Activated T-cell treated with anti-CD3 and anti-CD28 coated beads, Interleukin-2, amount 50 U/mL, for 24 hours (primary cell): Measurements from ENCODE around the gene CETN3.
"Not testable (repeated sequence)": the region's sequence is repeated elsewhere in the genome, so short reads cannot be mapped to it uniquely, and the experiment has no call there.

Experiments used
- DNase-seq: peaks from one replicate; pipeline ENCODE4 v3.0.0-alpha.2; 2020
- H3K27ac Mint-ChIP-seq: 2 replicates; pipeline ENCODE4 v1.8.0; 2020; ENCODE audit warnings: mild to moderate bottlenecking, mixed read lengths
- H3K27me3 Mint-ChIP-seq: 2 replicates; pipeline ENCODE4 v1.8.0; 2020; ENCODE audit warnings: mixed read lengths
- H3K36me3 Mint-ChIP-seq: 2 replicates; pipeline ENCODE4 v1.8.0; 2020; ENCODE audit warnings: low read depth, mixed read lengths
- H3K4me1 Mint-ChIP-seq: 2 replicates; pipeline ENCODE4 v1.8.0; 2020; ENCODE audit warnings: low read depth, mixed read lengths
- H3K4me3 Mint-ChIP-seq: 2 replicates; pipeline ENCODE4 v1.8.0; 2020; ENCODE audit warnings: mild to moderate bottlenecking, moderate library complexity, mixed read lengths
- H3K9me3 Mint-ChIP-seq: 2 replicates; pipeline ENCODE4 v1.8.0; 2020; ENCODE audit warnings: mixed read lengths

Gene CETN3

DNA sequence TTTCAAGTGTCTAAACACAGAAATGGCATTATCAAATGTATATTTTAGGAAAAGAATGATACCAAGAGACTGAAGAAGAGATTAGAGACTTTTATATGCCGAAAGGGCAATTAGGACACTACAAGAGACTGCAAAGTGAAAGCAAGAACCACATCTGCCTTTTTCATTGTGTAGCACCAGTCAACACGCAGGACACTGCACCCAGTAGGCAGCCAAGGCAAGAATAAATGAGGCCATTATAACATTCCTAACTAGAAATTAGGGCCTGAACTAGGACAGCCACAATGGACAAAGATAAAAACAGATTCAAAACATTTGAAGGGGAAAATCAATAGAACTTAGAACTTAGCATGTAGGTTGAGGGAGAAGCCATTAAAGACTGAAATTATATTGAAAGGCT lies 10.8 kb downstream of the CETN3 start:
- no peak overlapping the region for H3K4me3 Mint-ChIP-seq
- H3K27ac Mint-ChIP-seq: no peak overlapping the region
- DNase-seq: no peak
- peaks cover 61% of the 10 kb centered on the region for H3K36me3 Mint-ChIP-seq
- no peaks in the 10 kb centered on the region for H3K9me3 Mint-ChIP-seq
- H3K27me3 Mint-ChIP-seq: no peaks in the 10 kb centered on the region
- H3K4me1 Mint-ChIP-seq: peaks cover 9% of the 10 kb centered on the region

- no peaks in the 10 kb centered on the region for H3K9me3 Mint-ChIP-seq
- peaks cover 57% of the 10 kb centered on the region for H3K36me3 Mint-ChIP-seq
- H3K4me1 Mint-ChIP-seq: peaks cover 13% of the 10 kb centered on the region
- H3K27ac Mint-ChIP-seq: no peak overlapping the region
- no peaks in the 10 kb centered on the region for H3K27me3 Mint-ChIP-seq
- no peak overlapping the region for H3K4me3 Mint-ChIP-seq
- DNase-seq: no peak
These were observed 14.6 kb downstream of the CETN3 start for GRCh38 chr5:90395005-90395404.

DNA sequence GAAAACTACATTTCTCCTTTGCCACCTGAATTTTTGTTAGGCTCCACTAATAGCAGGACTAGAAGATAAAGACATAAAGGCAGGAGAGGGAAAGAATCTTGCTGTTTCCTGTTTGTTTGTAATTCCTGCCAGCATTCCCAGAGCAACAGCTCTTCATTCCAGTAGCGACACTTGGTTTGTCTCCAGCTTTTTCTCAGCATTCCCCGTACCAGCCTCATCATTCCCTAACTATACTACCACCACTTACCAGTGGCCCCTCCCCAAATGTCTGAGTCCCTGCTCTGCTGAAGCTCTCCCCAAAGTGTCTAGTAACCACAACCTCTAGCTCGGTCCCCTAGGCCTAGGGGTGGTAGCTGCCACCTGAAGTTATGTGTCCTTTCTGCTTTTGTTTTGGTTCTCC lies 18.6 kb downstream of the CETN3 start:
- no peak for DNase-seq
- Mint-ChIP-seq H3K9me3 (no peaks in the 10 kb centered on the region), H3K4me1 (peaks cover 7% of the 10 kb centered on the region), H3K4me3 (no peak overlapping the region), H3K27ac (no peak overlapping the region), H3K36me3 (peaks cover 27% of the 10 kb centered on the region), H3K27me3 (no peaks in the 10 kb centered on the region)

DNA sequence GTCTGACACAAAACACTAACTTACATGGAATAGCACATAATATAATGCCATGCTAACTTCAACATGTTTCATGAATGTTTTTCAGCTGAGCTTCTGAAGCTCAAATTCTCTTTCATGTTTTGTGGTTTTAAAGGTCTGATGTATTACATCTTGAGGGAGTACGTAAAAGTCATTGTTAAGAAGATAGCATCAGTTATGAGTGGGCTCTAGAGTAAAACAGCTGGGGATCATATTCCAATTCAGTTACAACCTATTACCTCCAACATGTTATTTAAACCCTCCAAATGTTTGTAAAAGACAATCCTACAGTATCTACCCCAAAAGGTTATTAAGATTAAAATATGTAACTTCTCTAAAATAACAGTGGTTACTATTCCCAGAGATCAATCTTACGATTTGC lies 19.2 kb downstream of the CETN3 start:
- Mint-ChIP-seq H3K4me1 (peaks cover 7% of the 10 kb centered on the region), H3K27ac (no peak overlapping the region), H3K27me3 (no peaks in the 10 kb centered on the region), H3K36me3 (peaks cover 23% of the 10 kb centered on the region), H3K9me3 (no peaks in the 10 kb centered on the region), H3K4me3 (no peak overlapping the region)
- no peak for DNase-seq

DNA sequence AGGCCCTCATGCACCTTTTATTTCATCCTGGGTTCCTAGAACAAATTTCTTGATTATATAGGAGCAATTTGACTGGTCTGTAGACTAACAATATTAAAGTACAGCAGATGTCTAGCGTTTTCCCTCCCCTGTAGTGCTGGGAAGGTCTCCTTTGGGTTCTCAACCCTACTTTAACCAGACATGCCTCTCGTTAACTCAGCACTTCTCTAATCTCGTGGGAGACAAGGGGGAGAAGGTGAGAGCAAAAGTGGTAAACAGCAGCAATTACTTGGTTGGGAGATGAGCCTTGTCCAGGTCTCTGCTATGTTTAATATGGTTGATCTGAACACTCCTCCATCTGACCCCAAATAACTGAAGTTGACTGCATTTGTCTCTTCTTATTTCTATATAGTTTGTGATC lies 22.0 kb downstream of the CETN3 start:
- peaks cover 7% of the 10 kb centered on the region for H3K4me1 Mint-ChIP-seq
- H3K4me3 Mint-ChIP-seq: no peak overlapping the region
- no peak overlapping the region for H3K27ac Mint-ChIP-seq
- no peak for DNase-seq
- H3K9me3 Mint-ChIP-seq: no peaks in the 10 kb centered on the region
- peaks cover 8% of the 10 kb centered on the region for H3K27me3 Mint-ChIP-seq
- H3K36me3 Mint-ChIP-seq: peaks cover 6% of the 10 kb centered on the region

- H3K36me3 Mint-ChIP-seq: no peaks in the 10 kb centered on the region
- no peak for DNase-seq
- H3K9me3 Mint-ChIP-seq: no peaks in the 10 kb centered on the region
- peaks cover 13% of the 10 kb centered on the region for H3K27me3 Mint-ChIP-seq
- peaks cover 7% of the 10 kb centered on the region for H3K4me1 Mint-ChIP-seq
- H3K27ac Mint-ChIP-seq: no peak overlapping the region
- H3K4me3 Mint-ChIP-seq: no peak overlapping the region
These were observed 23.4 kb downstream of the CETN3 start for GRCh38 chr5:90386099-90386710.

- Mint-ChIP-seq H3K4me1 (no peaks in the 10 kb centered on the region), H3K4me3 (no peak overlapping the region), H3K9me3 (no peaks in the 10 kb centered on the region), H3K27ac (no peak overlapping the region), H3K27me3 (peaks cover 29% of the 10 kb centered on the region), H3K36me3 (no peaks in the 10 kb centered on the region)
- DNase-seq: no peak
These were observed 25.2 kb downstream of the CETN3 start for GRCh38 chr5:90384389-90384788.

- Mint-ChIP-seq H3K27me3 (peaks cover 29% of the 10 kb centered on the region), H3K4me1 (no peaks in the 10 kb centered on the region), H3K4me3 (no peak overlapping the region), H3K27ac (no peak overlapping the region), H3K9me3 (no peaks in the 10 kb centered on the region), H3K36me3 (no peaks in the 10 kb centered on the region)
- DNase-seq: no peak
These were observed 25.7 kb downstream of the CETN3 start for GRCh38 chr5:90383903-90384302.

GRCh38 chr5:90381213-90381929 lies 28.2 kb downstream of the CETN3 start:
- Mint-ChIP-seq H3K27me3 (peaks cover 37% of the 10 kb centered on the region), H3K4me3 (no peak overlapping the region), H3K27ac (no peak overlapping the region), H3K4me1 (no peaks in the 10 kb centered on the region), H3K9me3 (no peaks in the 10 kb centered on the region), H3K36me3 (no peaks in the 10 kb centered on the region)
- no peak for DNase-seq

DNA sequence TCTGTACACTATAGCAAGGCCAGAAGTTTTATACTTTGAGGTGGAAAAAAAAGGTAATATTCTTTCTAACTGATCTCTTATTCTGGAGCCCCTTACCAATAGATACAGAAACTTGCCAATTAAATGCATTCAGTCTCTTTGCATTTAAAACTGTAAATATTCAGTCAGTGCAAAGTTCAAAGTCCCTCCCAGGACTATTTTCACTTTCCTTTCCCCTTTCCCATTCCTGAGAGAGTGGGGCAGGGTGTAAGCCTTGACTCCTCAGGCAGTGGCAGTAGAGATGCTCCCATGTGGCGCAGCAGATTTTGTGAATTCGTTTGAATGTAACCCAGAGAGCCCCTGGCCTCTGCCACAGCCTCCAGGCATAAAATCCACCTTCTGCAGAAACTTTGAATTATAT lies 29.9 kb downstream of the CETN3 start:
- no peaks in the 10 kb centered on the region for H3K4me1 Mint-ChIP-seq
- no peak overlapping the region for H3K27ac Mint-ChIP-seq
- H3K9me3 Mint-ChIP-seq: no peaks in the 10 kb centered on the region
- H3K27me3 Mint-ChIP-seq: peaks cover 46% of the 10 kb centered on the region
- no peaks in the 10 kb centered on the region for H3K36me3 Mint-ChIP-seq
- DNase-seq: no peak
- H3K4me3 Mint-ChIP-seq: no peak overlapping the region

DNA sequence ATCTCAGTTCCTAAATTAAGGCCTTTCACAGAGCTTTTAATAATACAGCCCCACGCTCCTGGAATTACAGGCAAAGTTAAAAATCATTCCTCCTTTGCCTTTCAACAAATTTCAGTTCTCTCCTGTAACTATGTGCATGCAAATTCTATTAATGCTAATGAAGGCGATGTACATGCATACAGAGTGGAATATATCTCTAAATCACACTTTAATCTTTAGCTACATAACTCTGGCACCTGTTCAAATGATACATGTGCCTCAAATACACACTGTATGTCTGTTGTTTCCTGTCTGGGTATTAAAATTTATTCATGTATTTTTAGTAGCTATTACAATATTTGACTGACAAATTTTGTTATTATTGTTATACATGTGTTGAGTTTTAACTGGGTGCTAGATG lies 30.8 kb downstream of the CETN3 start:
- Mint-ChIP-seq H3K9me3 (no peaks in the 10 kb centered on the region), H3K4me1 (no peaks in the 10 kb centered on the region), H3K27me3 (peaks cover 45% of the 10 kb centered on the region), H3K27ac (no peak overlapping the region), H3K4me3 (no peak overlapping the region), H3K36me3 (no peaks in the 10 kb centered on the region)
- no peak for DNase-seq

DNA sequence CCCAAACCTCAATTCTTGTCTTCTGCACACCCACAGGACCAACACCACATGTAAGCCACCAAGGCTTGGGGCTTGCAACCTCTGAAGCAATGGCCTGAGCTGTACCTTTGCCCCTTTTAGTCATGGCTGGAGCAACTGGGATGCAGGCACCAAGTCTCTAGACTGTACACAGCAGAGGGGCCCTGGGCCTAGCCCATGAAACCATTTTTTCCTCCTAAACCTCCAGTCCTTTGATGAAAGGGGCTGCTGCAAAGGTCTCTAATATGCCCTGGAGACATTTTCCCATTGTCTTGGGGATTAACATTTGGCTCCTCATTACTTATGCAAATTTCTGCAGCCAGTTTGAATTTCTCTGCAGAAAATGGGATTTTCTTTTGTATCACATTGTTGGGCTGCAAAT lies 38.3 kb downstream of the CETN3 start:
- DNase-seq, H3K27ac Mint-ChIP-seq, H3K4me1 Mint-ChIP-seq, H3K9me3 Mint-ChIP-seq, H3K4me3 Mint-ChIP-seq, H3K36me3 Mint-ChIP-seq: not testable (repeated sequence)
- peaks cover 40% of the 10 kb centered on the region for H3K27me3 Mint-ChIP-seq

- Mint-ChIP-seq H3K4me1 (no peaks in the 10 kb centered on the region), H3K36me3 (no peaks in the 10 kb centered on the region), H3K27ac (no peak overlapping the region), H3K9me3 (peaks cover 8% of the 10 kb centered on the region), H3K4me3 (no peak overlapping the region), H3K27me3 (peaks cover 37% of the 10 kb centered on the region)
- DNase-seq: no peak
These were observed 40.9 kb downstream of the CETN3 start for GRCh38 chr5:90368454-90369246.

GRCh38 chr5:90367879-90368278 lies 41.7 kb downstream of the CETN3 start:
- Mint-ChIP-seq H3K9me3 (peaks cover 8% of the 10 kb centered on the region), H3K27ac (no peak overlapping the region), H3K4me1 (no peaks in the 10 kb centered on the region), H3K4me3 (no peak overlapping the region), H3K27me3 (peaks cover 39% of the 10 kb centered on the region), H3K36me3 (no peaks in the 10 kb centered on the region)
- no peak for DNase-seq

- Mint-ChIP-seq H3K27ac (no peak overlapping the region), H3K4me1 (no peaks in the 10 kb centered on the region), H3K9me3 (peaks cover 4% of the 10 kb centered on the region), H3K36me3 (no peaks in the 10 kb centered on the region), H3K4me3 (no peak overlapping the region), H3K27me3 (peaks cover 43% of the 10 kb centered on the region)
- DNase-seq: no peak
These were observed 42.6 kb downstream of the CETN3 start for GRCh38 chr5:90366948-90367347.
